ENCODE results near the gene PDK2. TPM values are rescaled to one million over a fixed set of nuclear protein-coding genes. Genes with fewer than 3 reads are reported as not detected.

The PDK2 gene
- total and polyA plus RNA-seq, 9 of the 15 experiments (the other 6 are each of a cell fraction or from before 2014, with no cell fraction given): 0.03 to 2.5 (median 1.4) TPM

DNA sequence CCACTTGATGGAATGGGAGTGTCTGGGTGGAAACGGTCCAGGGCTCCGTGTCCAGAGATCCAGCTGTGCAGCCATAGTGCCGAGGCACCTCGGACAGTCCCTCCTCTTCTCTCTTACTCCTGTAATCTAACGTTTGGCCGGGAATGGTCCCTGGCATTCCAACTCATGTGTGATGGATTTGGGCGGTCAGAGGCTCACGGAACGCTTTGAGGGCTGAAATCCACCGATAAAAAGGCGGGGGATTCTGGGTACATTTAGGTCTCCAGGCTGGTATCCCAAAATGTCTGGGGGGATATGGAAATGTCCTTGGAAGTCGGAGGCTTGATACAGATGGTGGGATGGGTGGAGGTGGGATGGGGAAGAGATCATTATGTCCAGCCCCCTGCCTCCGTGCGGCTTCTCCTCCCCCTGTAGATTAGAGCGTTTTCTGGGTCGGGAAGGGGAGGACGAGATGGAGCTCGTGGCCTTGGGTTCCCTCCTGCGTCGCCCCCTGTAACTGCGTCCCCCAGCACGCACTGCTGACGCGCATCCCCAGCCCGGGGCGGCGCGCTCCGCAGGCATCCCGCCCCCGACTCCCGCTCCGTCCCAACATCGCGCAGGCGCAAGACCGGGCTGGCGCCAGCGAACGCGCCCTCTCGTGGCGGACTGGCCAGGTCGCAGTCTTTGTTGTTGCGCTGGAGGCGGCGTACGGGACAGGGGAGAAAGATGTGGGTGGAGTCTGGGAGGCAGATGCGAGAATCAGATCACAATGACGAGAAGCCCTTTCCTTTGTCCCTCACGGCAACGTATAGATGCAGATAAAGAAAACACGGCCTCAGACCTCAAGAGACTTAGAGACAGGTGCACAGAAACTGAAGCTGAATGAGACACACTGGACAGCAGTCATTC is 66.1 kb downstream of the PDK2 start (continued):
- TF ChIP-seq, protein P1, sequence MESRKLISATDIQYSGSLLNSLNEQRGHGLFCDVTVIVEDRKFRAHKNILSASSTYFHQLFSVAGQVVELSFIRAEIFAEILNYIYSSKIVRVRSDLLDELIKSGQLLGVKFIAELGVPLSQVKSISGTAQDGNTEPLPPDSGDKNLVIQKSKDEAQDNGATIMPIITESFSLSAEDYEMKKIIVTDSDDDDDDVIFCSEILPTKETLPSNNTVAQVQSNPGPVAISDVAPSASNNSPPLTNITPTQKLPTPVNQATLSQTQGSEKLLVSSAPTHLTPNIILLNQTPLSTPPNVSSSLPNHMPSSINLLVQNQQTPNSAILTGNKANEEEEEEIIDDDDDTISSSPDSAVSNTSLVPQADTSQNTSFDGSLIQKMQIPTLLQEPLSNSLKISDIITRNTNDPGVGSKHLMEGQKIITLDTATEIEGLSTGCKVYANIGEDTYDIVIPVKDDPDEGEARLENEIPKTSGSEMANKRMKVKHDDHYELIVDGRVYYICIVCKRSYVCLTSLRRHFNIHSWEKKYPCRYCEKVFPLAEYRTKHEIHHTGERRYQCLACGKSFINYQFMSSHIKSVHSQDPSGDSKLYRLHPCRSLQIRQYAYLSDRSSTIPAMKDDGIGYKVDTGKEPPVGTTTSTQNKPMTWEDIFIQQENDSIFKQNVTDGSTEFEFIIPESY (CRISPR knock-in tag; IDR thresholded peaks at IDR 0.05): peak; percentile 34; the same call in 1 of the 2 replicates
- no peak for TF ChIP-seq SMARCA5 (IDR thresholded peaks at IDR 0.05)
- peak; percentile 59 for TF ChIP-seq JUND (IDR thresholded peaks at IDR 0.05; ENCODE audit: borderline replicate concordance, low read depth, low read length)
- TF ChIP-seq JUND (tag; IDR thresholded peaks at IDR 0.05; ENCODE audit: borderline replicate concordance, low read depth, low read length): peak; percentile 44; the same call in 1 of the 3 replicates
- peak; percentile 67 for TF ChIP-seq POLR2G (IDR thresholded peaks at IDR 0.05; ENCODE audit: low read depth, low read length)
- 0 out of 2 replicates have a peak, but pooled peaks have one; percentile 20 for TF ChIP-seq NR1H2 (CRISPR knock-in tag; IDR thresholded peaks at IDR 0.05)
- TF ChIP-seq HLTF (IDR thresholded peaks at IDR 0.05): no peak
- TF ChIP-seq CHCHD3 (CRISPR knock-in tag; IDR thresholded peaks at IDR 0.05): no peak
- TF ChIP-seq JUN (IDR thresholded peaks at IDR 0.05; ENCODE audit: borderline replicate concordance, low read depth, low read length): 0 out of 2 replicates have a peak, but pooled peaks have one; percentile 34
- 0 out of 2 replicates have a peak, but pooled peaks have one; percentile 8 for TF ChIP-seq JUN (CRISPR knock-in tag; IDR thresholded peaks at IDR 0.05; ENCODE audit: borderline replicate concordance)
- no peak for TF ChIP-seq U2AF2 (optimal IDR thresholded peaks at IDR 0.05; ENCODE audit: low read depth, low read length)
- TF ChIP-seq TCF3 (CRISPR knock-in tag; IDR thresholded peaks at IDR 0.05): peak; percentile 44; the same call in 1 of the 2 replicates
- TF ChIP-seq RBM34 (IDR thresholded peaks at IDR 0.05; ENCODE audit: borderline replicate concordance, insufficient read depth, low read length): no peak
- TF ChIP-seq, protein P2, sequence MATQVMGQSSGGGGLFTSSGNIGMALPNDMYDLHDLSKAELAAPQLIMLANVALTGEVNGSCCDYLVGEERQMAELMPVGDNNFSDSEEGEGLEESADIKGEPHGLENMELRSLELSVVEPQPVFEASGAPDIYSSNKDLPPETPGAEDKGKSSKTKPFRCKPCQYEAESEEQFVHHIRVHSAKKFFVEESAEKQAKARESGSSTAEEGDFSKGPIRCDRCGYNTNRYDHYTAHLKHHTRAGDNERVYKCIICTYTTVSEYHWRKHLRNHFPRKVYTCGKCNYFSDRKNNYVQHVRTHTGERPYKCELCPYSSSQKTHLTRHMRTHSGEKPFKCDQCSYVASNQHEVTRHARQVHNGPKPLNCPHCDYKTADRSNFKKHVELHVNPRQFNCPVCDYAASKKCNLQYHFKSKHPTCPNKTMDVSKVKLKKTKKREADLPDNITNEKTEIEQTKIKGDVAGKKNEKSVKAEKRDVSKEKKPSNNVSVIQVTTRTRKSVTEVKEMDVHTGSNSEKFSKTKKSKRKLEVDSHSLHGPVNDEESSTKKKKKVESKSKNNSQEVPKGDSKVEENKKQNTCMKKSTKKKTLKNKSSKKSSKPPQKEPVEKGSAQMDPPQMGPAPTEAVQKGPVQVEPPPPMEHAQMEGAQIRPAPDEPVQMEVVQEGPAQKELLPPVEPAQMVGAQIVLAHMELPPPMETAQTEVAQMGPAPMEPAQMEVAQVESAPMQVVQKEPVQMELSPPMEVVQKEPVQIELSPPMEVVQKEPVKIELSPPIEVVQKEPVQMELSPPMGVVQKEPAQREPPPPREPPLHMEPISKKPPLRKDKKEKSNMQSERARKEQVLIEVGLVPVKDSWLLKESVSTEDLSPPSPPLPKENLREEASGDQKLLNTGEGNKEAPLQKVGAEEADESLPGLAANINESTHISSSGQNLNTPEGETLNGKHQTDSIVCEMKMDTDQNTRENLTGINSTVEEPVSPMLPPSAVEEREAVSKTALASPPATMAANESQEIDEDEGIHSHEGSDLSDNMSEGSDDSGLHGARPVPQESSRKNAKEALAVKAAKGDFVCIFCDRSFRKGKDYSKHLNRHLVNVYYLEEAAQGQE (IDR thresholded peaks at IDR 0.05; ENCODE audit: borderline replicate concordance): peak; percentile 85
- TF ChIP-seq, protein P2 (CRISPR knock-in tag; IDR thresholded peaks at IDR 0.05; ENCODE audit: low read depth): no peak
- peak; percentile 79 to 88 for TF ChIP-seq RAD21 (CRISPR knock-in tag; conservative IDR thresholded peaks at IDR 0.05 in 1 of 2, IDR thresholded peaks at IDR 0.05 in 1 of 2)

Data from K562 (cell line).